T-cell (primary cell): ENCODE data around the gene PLCB4. TPM values are rescaled to one million over a fixed set of nuclear protein-coding genes. Genes with fewer than 3 reads are reported as not detected.

Experiments used
- ATAC-seq, 4 experiments: fragments of 200-7000 bp in 3 of 4; fragments of 150-1000 bp in 1 of 4; cut with Tn5 transposase; replicated peaks in 1 of 4; 1 replicate in 3 of 4; 2 replicates in 1 of 4; pipeline ENCODE4 v1.10.0; 2021; ENCODE audit warnings: moderate library complexity in 3 of 4, mild to moderate bottlenecking in 2 of 4, moderate number of reproducible peaks in 1 of 4
- CTCF ChIA-PET, 2 donors: fragments of 300-600 bp; sonication (Branson Sonifier 250); formaldehyde crosslinking; loops; one replicate each; lab custom pipeline; 2022; ENCODE audit warnings: antibody characterized with exemption in 2 of 2; lab: Charles Lee
- POLR2A ChIA-PET, 2 donors: fragments of 300-600 bp; sonication (Branson Sonifier 250); formaldehyde crosslinking; loops; one replicate each; lab custom pipeline; 2022; ENCODE audit warnings: antibody characterized with exemption in 2 of 2; lab: Charles Lee
- DNase-seq, 35 experiments: peaks; one replicate each; pipeline versions ENCODE4 v3.0.0 to v3.0.0-alpha.2; 2013 to 2023
- H3K27ac ChIP-seq: one replicate; pipeline ENCODE4 v1.5.1; 2013; ENCODE audit warnings: low read length
- H3K27me3 ChIP-seq, 2 experiments: replicated peaks in 1 of 2; 1 replicate in 1 of 2; 2 replicates in 1 of 2; pipeline versions ENCODE4 v1.6.1 to v1.7.0; 2013; ENCODE audit warnings: low read length in 1 of 2, mixed read lengths in 1 of 2; ENCODE audit not compliant: control insufficient read depth in 2 of 2, insufficient read depth in 2 of 2; ENCODE audit errors: extremely low read depth in 1 of 2
- H3K36me3 ChIP-seq, 2 donors: 1 replicate in 1 of 2; 2 replicates in 1 of 2; pipeline versions ENCODE4 v1.6.1 to v1.7.0; 2013; ENCODE audit warnings: low read length in 1 of 2; ENCODE audit not compliant: control insufficient read depth in 2 of 2, insufficient read depth in 1 of 2; ENCODE audit errors: extremely low read depth in 1 of 2
- H3K4me1 ChIP-seq, 2 experiments: 1 replicate in 1 of 2; 2 replicates in 1 of 2; pipeline versions ENCODE4 v1.6.1 to v1.7.0; 2013; ENCODE audit warnings: low read length in 2 of 2, mixed read lengths in 1 of 2; ENCODE audit not compliant: insufficient read depth in 2 of 2, control insufficient read depth in 1 of 2; ENCODE audit errors: extremely low read depth in 1 of 2
- H3K4me3 ChIP-seq, 2 donors: 1 replicate in 1 of 2; 2 replicates in 1 of 2; pipeline versions ENCODE4 v1.5.1 to v1.7.0; 2013; ENCODE audit warnings: mild to moderate bottlenecking in 2 of 2, low read length in 1 of 2, moderate library complexity in 1 of 2; ENCODE audit not compliant: control insufficient read depth in 1 of 2; ENCODE audit errors: extremely low read depth in 1 of 2
- H3K9me3 ChIP-seq: 2 replicates; pipeline ENCODE4 v1.7.0; 2013
- H3K27ac Mint-ChIP-seq, 2 donors: one replicate each; pipeline ENCODE4 v1.8.0; 2020 to 2021; ENCODE audit warnings: mild to moderate bottlenecking in 2 of 2, mixed read lengths in 2 of 2
- H3K27me3 Mint-ChIP-seq, 2 donors: one replicate each; pipeline ENCODE4 v1.8.0; 2021 to 2022; ENCODE audit warnings: mixed read lengths in 2 of 2
- H3K36me3 Mint-ChIP-seq: one replicate; pipeline ENCODE4 v1.8.0; 2021; ENCODE audit warnings: mixed read lengths
- H3K4me1 Mint-ChIP-seq, 3 donors: one replicate each; pipeline ENCODE4 v1.8.0; 2020 to 2022; ENCODE audit warnings: mixed read lengths in 3 of 3, mild to moderate bottlenecking in 1 of 3
- H3K4me3 Mint-ChIP-seq, 3 donors: one replicate each; pipeline ENCODE4 v1.8.0; 2020 to 2022; ENCODE audit warnings: mild to moderate bottlenecking in 3 of 3, mixed read lengths in 3 of 3, moderate library complexity in 3 of 3
- H3K9me3 Mint-ChIP-seq, 3 donors: one replicate each; pipeline ENCODE4 v1.8.0; 2020 to 2022; ENCODE audit warnings: mixed read lengths in 3 of 3
- WGBS: methylation state at CpG from one replicate; pipeline ENCODE4 v1.1.5; 2013; ENCODE audit warnings: missing lambda C conversion rate; ENCODE audit not compliant: insufficient coverage; 5-methylcytosine and 5-hydroxymethylcytosine counted together
- total RNA-seq, 35 experiments: library from RNA in 6 of 35; stranded (reverse) in 6 of 35; fragments of 120-200 nt in 1 of 35; gene quantifications; one replicate each; pipeline versions ENCODE4 v1.2.1 to v1.2.4 and lab custom pipeline; 2013 to 2026

The PLCB4 gene
- total RNA-seq, 5 donors from 2014 or later (not counting 1 experiment from before 2014, with no cell fraction given) = 0.06 to 0.07 TPM; not detected in 3

DNA sequence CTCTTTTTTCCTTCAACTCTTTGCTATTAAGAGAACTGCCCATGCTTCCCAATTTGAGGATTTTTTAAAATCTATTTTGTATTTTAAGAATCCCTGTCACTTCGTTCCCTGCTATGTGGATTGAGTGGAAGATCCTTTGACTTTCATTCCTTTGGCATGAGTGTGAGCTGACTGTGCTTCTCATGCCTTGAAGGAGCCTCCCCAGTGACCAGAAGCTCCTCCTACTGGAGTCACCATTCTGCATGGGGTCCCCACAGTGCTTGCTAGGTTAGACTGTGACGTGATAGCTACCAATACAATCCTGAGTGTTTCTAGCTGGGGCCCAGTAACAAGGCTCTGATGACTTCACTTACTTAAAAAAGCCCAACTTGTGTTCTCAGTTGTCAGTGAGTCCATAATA, 341.1 kb downstream of the PLCB4 start:
- ChIA-PET CTCF (no interaction called here), POLR2A (no interaction called here)
- no CpG with 5 or more reads among the region's 2 CpGs for WGBS
- H3K27me3 ChIP-seq = no peaks in the 10 kb centered on the region
- H3K27ac ChIP-seq = no peak overlapping the region
- ATAC-seq (no peak), DNase-seq (no peak)
- Mint-ChIP-seq H3K4me3 (no peak overlapping the region), H3K27me3 (no peaks in the 10 kb centered on the region), H3K4me1 (no peaks in the 10 kb centered on the region), H3K9me3 (no peaks in the 10 kb centered on the region), H3K36me3 (no peaks in the 10 kb centered on the region), H3K27ac (no peak overlapping the region)
- no peak overlapping the region for H3K4me3 ChIP-seq
- no peaks in the 10 kb centered on the region for H3K36me3 ChIP-seq
- H3K9me3 ChIP-seq = no peaks in the 10 kb centered on the region
- H3K4me1 ChIP-seq = no peaks in the 10 kb centered on the region

- no peaks in the 10 kb centered on the region for H3K27me3 ChIP-seq
- Mint-ChIP-seq H3K4me3 (no peak overlapping the region), H3K4me1 (no peaks in the 10 kb centered on the region), H3K27ac (no peak overlapping the region), H3K27me3 (no peaks in the 10 kb centered on the region), H3K9me3 (no peaks in the 10 kb centered on the region), H3K36me3 (no peaks in the 10 kb centered on the region)
- DNase-seq = no peak
- no peaks in the 10 kb centered on the region for H3K4me1 ChIP-seq
- no peak overlapping the region for H3K4me3 ChIP-seq
- WGBS = no CpG with 5 or more reads among the region's 1 CpG
- ATAC-seq = no peak
- ChIA-PET CTCF (no interaction called here), POLR2A (no interaction called here)
- no peak overlapping the region for H3K27ac ChIP-seq
- H3K36me3 ChIP-seq = no peaks in the 10 kb centered on the region
- no peaks in the 10 kb centered on the region for H3K9me3 ChIP-seq
Observed at GRCh38 chr20:9411833-9412232, 342.9 kb downstream of the PLCB4 start.

DNA sequence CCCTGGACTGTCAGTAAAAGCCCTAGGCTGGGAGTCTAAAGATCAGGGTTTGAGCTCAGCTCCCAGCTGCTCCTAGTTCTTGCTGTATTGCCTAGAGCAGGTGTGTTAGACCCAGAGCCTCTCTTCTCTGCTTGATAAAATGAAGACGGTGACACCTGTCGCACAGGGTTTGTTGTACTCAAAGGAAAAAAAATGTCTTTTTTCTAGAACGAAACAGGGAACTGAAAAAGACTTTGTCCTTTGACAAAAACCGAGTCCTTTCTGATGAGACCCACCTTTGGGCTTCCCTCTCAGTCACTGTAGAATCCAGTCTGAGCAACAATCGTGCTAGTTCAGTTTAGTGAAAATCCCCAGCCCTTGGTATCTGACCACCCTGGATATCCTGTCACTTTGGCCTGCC, 343.4 kb downstream of the PLCB4 start:
- H3K9me3 ChIP-seq = no peaks in the 10 kb centered on the region
- Mint-ChIP-seq H3K4me1 (no peaks in the 10 kb centered on the region), H3K27me3 (no peaks in the 10 kb centered on the region), H3K27ac (no peak overlapping the region), H3K4me3 (no peak overlapping the region), H3K36me3 (no peaks in the 10 kb centered on the region), H3K9me3 (no peaks in the 10 kb centered on the region)
- DNase-seq = no peak
- ATAC-seq = no peak
- H3K27ac ChIP-seq = no peak overlapping the region
- no peaks in the 10 kb centered on the region for H3K27me3 ChIP-seq
- ChIA-PET POLR2A (no interaction called here), CTCF (no interaction called here)
- no peak overlapping the region for H3K4me3 ChIP-seq
- no peaks in the 10 kb centered on the region for H3K4me1 ChIP-seq
- WGBS = 71% methylated on average over 4 of the region's 5 CpGs
- no peaks in the 10 kb centered on the region for H3K36me3 ChIP-seq

- no peaks in the 10 kb centered on the region for H3K4me1 Mint-ChIP-seq
- DNase-seq = no peak
Observed at GRCh38 chr20:9413001-9413400, 344.1 kb downstream of the PLCB4 start.

GRCh38 chr20:9415426-9415825, 346.5 kb downstream of the PLCB4 start:
- 88% methylated on average over 2 of the region's 2 CpGs for WGBS
- H3K4me1 ChIP-seq = no peaks in the 10 kb centered on the region
- ChIA-PET POLR2A (no interaction called here), CTCF (no interaction called here)
- H3K36me3 Mint-ChIP-seq = no peaks in the 10 kb centered on the region
- no peak overlapping the region for H3K4me3 Mint-ChIP-seq
- no peak overlapping the region for H3K27ac ChIP-seq
- H3K4me3 ChIP-seq = no peak overlapping the region
- H3K9me3 ChIP-seq = no peaks in the 10 kb centered on the region
- no peaks in the 10 kb centered on the region for H3K36me3 ChIP-seq
- no peaks in the 10 kb centered on the region for H3K9me3 Mint-ChIP-seq
- H3K27me3 ChIP-seq = no peaks in the 10 kb centered on the region
- no peaks in the 10 kb centered on the region for H3K4me1 Mint-ChIP-seq
- no peak overlapping the region for H3K27ac Mint-ChIP-seq
- no peaks in the 10 kb centered on the region for H3K27me3 Mint-ChIP-seq
- DNase-seq (no peak), ATAC-seq (no peak)

More at GRCh38 chr20:9413001-9413400, 344.1 kb downstream of the PLCB4 start:
- H3K4me3 ChIP-seq = no peak overlapping the region
- no peak for ATAC-seq
- no peak overlapping the region for H3K27ac ChIP-seq
- WGBS = 81% methylated on average over 10 of the region's 10 CpGs
- H3K9me3 ChIP-seq = no peaks in the 10 kb centered on the region
- H3K36me3 ChIP-seq = no peaks in the 10 kb centered on the region
- no peak overlapping the region for H3K27ac Mint-ChIP-seq
- ChIA-PET CTCF (no interaction called here), POLR2A (no interaction called here)
- H3K4me1 ChIP-seq = no peaks in the 10 kb centered on the region
- no peaks in the 10 kb centered on the region for H3K9me3 Mint-ChIP-seq
- no peaks in the 10 kb centered on the region for H3K27me3 Mint-ChIP-seq
- no peaks in the 10 kb centered on the region for H3K36me3 Mint-ChIP-seq
- H3K4me3 Mint-ChIP-seq = no peak overlapping the region
- no peaks in the 10 kb centered on the region for H3K27me3 ChIP-seq

DNA sequence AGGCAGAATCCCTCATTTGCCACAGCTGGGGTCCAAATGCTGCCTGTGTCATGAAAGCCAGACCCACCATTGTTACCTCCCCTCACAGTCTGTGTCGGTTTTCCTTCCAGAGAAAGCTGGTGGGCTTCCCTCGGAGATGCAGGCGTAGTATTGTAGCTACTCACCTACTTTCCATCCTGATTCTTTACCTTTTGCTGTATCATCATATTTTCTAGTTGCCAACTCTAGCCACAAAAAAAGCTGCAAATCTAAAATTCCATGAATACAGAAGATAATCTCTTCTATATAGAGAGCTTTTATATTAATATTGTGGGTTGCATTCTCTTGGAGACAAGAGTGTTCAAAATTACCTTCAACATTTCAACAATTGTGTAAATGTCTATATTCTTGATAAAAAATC, 347.5 kb downstream of the PLCB4 start:
- WGBS = no CpG with 5 or more reads among the region's 3 CpGs

GRCh38 chr20:9417665-9418064, 348.8 kb downstream of the PLCB4 start:
- Histone ChIP-seq H3K4me1 (no peaks in the 10 kb centered on the region), H3K27ac (no peak overlapping the region), H3K4me3 (no peak overlapping the region), H3K36me3 (no peaks in the 10 kb centered on the region), H3K27me3 (no peaks in the 10 kb centered on the region), H3K9me3 (no peaks in the 10 kb centered on the region)
- DNase-seq (no peak), ATAC-seq (no peak)
- H3K4me1 Mint-ChIP-seq = no peaks in the 10 kb centered on the region
- no peaks in the 10 kb centered on the region for H3K36me3 Mint-ChIP-seq
- H3K27ac Mint-ChIP-seq = no peak overlapping the region
- CTCF ChIA-PET = no interaction called here
- POLR2A ChIA-PET = no interaction called here
- no peak overlapping the region for H3K4me3 Mint-ChIP-seq
- no peaks in the 10 kb centered on the region for H3K27me3 Mint-ChIP-seq
- H3K9me3 Mint-ChIP-seq = no peaks in the 10 kb centered on the region

More for the DNA sequence above, 347.5 kb downstream of the PLCB4 start:
- no peaks in the 10 kb centered on the region for H3K4me1 ChIP-seq
- no peaks in the 10 kb centered on the region for H3K36me3 Mint-ChIP-seq
- H3K9me3 ChIP-seq = no peaks in the 10 kb centered on the region
- DNase-seq (no peak), ATAC-seq (no peak)
- no peaks in the 10 kb centered on the region for H3K27me3 Mint-ChIP-seq
- no peaks in the 10 kb centered on the region for H3K36me3 ChIP-seq
- no peak overlapping the region for H3K27ac ChIP-seq
- ChIA-PET CTCF (no interaction called here), POLR2A (no interaction called here)
- H3K27me3 ChIP-seq = no peaks in the 10 kb centered on the region
- H3K4me3 ChIP-seq = no peak overlapping the region
- H3K4me3 Mint-ChIP-seq = no peak overlapping the region
- H3K27ac Mint-ChIP-seq = no peak overlapping the region
- H3K9me3 Mint-ChIP-seq = no peaks in the 10 kb centered on the region
- H3K4me1 Mint-ChIP-seq = no peaks in the 10 kb centered on the region
